GM18526 (cell line): ENCODE data around the gene ZNF496.

Experiments used
- POLR2A ChIP-seq: IDR thresholded peaks from 3 replicates; pipeline ENCODE4 v1.6.1; 2011; ENCODE audit not compliant: insufficient read length; ENCODE audit errors: extremely low read depth

Gene ZNF496

DNA sequence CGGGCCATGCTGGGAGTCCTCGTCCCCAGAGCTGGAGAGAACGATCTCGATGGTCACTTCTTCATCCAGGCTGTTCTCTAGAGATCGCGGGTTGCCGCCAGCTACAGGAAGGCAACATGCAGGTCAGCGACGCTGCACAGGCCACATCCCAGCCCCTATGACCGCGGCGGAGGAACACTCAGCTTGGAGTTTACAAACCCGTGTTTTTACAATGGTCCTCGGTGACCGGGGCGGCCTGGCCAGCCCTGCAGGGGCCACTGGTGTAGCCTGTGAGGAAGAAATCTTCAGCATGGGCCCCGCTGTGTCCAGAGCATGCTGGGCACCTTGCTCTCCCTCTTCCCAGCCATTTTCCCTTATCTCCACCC, 30.5 kb downstream of the ZNF496 start:
- no peak for TF ChIP-seq POLR2A

- TF ChIP-seq POLR2A: no peak
Measured at GRCh38 chr1:247300491-247301175, 31.0 kb downstream of the ZNF496 start.

GRCh38 chr1:247299723-247300381, 31.8 kb downstream of the ZNF496 start:
- no peak for TF ChIP-seq POLR2A

GRCh38 chr1:247298701-247299100, 33.0 kb downstream of the ZNF496 start:
- no peak for TF ChIP-seq POLR2A

- TF ChIP-seq POLR2A: no peak
Measured at GRCh38 chr1:247298124-247298481, 33.6 kb downstream of the ZNF496 start.

GRCh38 chr1:247297263-247298123, 34.2 kb downstream of the ZNF496 start:
- no peak for TF ChIP-seq POLR2A

GRCh38 chr1:247296599-247297180, 35.0 kb downstream of the ZNF496 start:
- TF ChIP-seq POLR2A: no peak

GRCh38 chr1:247295746-247296145, 35.9 kb downstream of the ZNF496 start:
- no peak for TF ChIP-seq POLR2A

GRCh38 chr1:247295274-247295684, 36.4 kb downstream of the ZNF496 start:
- TF ChIP-seq POLR2A: no peak

DNA sequence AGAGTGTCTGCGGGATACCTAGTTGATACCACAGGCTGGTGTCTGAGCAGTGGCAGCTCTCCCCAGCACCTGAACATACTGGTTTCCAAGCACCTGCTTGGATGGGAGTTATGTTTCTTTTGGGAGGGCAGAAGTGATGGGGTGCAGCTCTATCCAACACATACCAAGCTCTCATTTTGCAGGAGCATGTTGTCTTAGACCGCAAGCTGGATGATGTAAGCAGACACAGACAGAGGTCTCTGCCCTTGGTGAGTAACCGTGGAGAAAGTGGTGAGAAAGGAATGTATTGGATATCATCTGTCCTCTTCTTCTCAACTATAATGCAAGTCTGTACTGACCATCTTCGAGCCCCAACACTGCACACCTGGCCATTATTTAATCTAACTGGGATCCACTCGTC, 37.4 kb downstream of the ZNF496 start:
- TF ChIP-seq POLR2A: no peak

DNA sequence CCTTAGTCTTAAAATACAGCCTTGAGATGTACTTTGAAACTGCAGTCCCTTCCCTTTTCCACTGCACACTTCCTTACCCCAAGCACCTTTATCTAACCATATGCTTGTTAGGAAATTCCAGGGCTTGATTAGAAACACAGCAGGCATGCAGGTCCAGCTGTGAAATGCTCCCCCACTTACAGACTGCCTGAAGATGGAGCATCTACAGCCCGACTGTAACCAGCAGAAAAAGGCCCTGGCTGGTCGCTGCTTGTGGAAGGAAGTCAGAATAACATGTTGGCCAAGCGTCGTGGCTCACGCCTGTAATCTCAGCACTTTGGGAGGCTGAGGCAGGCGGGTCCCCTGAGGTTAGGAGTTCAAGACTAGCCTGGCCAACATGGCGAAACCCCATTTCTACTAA, 38.6 kb downstream of the ZNF496 start:
- no peak for TF ChIP-seq POLR2A

GRCh38 chr1:247291833-247292561, 39.7 kb downstream of the ZNF496 start:
- TF ChIP-seq POLR2A: no peak

DNA sequence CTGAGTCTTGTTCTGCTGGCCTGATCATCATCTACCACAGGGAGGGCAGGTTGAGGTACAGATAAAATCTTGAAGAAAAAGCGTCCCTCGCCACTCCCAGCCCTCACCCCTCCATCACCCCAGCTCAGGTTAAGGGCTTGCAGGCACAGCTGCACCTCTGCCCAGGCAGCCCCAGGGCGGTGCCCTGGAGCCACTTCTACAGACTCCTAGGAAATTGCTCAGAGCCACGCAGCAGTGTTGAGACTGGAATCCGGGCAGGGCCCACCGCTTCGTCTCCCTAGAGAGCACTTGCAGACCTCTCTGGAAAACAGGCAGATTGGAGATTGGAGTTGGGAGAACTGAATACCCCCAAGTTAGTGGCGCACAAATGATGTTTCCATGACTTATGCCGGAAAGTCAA, 40.5 kb downstream of the ZNF496 start:
- TF ChIP-seq POLR2A: no peak

- no peak for TF ChIP-seq POLR2A
Measured at GRCh38 chr1:247290576-247290975, 41.1 kb downstream of the ZNF496 start.

DNA sequence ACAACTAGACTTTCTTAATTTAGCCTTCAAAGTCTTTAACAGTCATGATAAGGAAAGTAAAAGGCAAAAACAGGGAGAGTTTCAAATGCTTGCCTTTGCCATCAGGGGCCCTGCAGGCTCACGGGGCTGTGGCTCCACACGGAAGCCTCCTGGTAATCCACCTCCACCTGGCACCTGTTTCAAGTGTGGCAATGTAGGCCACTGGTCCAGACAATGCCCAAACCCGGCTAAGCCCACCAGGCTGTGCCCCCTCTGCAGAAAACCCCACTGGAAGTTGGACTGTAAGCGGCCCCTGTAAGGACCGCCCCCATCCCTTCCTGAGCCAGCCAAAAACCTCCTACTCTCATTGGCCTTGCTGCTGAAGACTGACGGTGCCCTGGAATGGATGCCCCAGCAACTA, 43.3 kb downstream of the ZNF496 start:
- TF ChIP-seq POLR2A: no peak
